ENCODE results near the gene GRIK1.

GRIK1 gene

DNA sequence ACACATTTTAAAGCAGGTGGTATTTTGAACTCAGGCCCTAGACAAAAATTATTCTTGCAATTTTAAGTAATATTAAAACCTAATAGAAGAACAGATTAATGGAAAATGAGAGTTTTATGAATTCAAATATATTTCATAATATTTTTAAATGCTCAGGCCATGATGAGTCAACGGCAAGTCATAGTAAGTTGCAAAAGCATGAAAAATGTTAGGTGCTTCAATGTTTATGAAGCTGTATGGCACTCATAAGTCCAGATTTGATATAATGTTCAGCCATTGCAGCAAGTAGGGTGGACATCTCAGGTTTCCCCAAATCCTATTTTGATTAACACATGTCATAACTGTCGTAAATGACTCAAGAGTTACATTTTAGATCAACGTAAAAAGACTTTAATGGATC lies 112.6 kb downstream of the GRIK1 start:
- no peak for DNase-seq

DNA sequence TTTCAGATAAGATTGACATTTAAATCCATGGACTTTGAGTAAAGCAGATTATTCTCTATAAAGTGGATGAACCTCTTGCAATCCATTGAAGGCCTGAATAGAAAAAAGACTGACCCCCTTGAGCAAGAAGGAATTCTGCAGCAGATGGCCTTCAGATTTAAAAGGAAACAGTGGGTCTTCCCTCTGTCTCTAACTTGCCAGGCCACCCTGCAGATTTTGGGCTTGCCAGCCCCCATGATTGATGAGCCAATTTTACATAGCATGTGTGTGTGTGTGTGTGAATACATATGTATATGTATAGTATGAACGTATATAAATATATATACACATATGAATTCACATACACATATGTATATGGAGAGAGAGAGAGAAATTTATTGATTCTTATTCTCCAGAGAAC lies 113.4 kb downstream of the GRIK1 start:
- no peak for DNase-seq

GRCh38 chr21:29825936-29826335 lies 113.9 kb downstream of the GRIK1 start:
- DNase-seq, result no peak

GRCh38 chr21:29825345-29825744 lies 114.5 kb downstream of the GRIK1 start:
- DNase-seq, result no peak

GRCh38 chr21:29822064-29822463 lies 117.7 kb downstream of the GRIK1 start:
- DNase-seq, result no peak

GRCh38 chr21:29821230-29821629 lies 118.6 kb downstream of the GRIK1 start:
- no peak for DNase-seq

GRCh38 chr21:29819675-29820326 lies 120.0 kb downstream of the GRIK1 start:
- DNase-seq, result no peak

DNA sequence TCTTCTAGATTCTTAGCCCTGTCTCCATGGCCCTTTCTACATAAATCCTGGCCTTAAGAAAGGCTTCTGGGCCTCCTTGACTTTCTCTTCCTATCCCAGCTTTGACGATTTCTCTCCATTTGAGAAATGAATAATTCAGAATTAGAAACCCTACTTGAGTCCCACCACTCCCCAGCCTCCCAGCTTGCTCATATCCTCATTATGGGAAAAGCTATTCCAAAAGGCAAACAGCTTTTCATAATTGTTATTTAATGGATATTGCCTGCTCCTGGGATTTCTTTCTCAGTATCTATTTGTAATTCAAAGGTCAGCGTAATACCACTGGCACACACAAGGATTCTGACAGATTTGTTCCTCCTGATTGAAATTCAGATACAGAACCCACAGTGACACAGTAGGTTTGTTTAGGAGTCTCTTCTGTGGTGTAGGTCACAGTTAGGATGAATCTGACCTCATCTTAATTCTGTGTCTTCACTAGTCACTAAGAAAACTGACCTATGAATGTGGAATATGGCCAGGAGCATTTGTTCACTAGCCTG lies 121.3 kb downstream of the GRIK1 start:
- DNase-seq, result no peak

GRCh38 chr21:29817450-29817849 lies 122.3 kb downstream of the GRIK1 start:
- DNase-seq, result no peak

- no peak for DNase-seq
Measured at GRCh38 chr21:29812947-29813346, 126.8 kb downstream of the GRIK1 start.

GRCh38 chr21:29810871-29811270 lies 128.9 kb downstream of the GRIK1 start:
- DNase-seq, result no peak

- no peak for DNase-seq
Measured at GRCh38 chr21:29808153-29808552, 131.6 kb downstream of the GRIK1 start.

DNA sequence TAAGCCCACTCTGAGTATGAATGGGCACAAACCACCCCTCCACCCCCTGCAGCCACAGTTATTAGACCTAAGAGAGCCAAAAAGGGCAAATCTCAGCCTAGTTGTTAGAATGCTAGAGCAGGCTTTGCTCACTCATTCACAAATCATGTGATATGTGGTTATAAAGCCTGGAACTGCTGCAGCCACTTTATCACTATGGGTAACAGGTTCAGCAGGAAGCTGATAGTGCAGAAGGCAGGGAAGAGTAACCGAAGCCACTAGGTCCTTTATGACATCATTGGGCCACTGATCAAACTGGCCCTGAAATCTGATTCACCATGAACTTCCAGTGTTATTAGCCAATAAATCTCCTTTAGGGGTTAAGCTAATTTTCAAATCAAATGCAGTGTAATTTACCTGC lies 134.7 kb downstream of the GRIK1 start:
- no peak for DNase-seq

- no peak for DNase-seq
Measured at GRCh38 chr21:29803191-29803590, 136.6 kb downstream of the GRIK1 start.

- DNase-seq, result no peak
Measured at GRCh38 chr21:29801122-29801521, 138.7 kb downstream of the GRIK1 start.

DNA sequence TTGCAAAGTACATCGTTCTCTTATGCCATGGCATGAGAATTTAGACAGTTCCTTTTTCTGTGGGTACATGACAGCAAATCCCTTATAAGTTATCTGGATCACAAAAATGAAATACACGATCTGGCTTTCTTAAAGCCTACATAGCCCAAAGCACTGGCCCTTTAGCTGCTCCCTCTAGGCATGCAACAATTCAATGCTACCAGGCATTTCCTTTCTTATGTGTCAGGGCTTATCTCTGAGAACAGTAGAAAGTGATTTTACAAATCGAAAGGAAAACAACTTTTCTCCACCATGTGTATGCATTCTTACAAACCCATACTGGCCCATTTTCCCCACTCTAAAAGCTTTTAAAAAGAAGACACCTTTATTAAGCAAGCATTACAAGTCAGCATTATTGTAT lies 139.7 kb downstream of the GRIK1 start:
- DNase-seq, result no peak

DNA sequence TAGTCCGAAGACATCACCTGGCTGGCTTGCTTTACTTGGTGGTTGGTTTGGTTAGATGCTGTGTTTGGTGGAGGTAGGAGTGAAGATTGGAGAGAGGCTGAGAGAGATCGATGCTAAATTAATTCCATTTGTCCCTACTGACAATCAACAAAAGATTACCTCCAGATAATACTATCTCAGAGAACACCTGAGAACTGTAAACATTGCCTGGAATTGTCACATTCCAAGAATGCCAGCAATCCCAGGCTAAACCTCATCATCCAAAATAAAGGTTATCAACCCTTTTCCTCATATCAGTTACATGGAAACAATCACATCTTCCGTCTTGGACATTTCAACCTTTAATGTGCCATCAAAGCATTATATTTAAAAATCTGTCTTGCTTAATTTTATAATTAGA lies 141.0 kb downstream of the GRIK1 start:
- DNase-seq, result no peak

- DNase-seq, result no peak
Measured at GRCh38 chr21:29797155-29797554, 142.6 kb downstream of the GRIK1 start.

- DNase-seq, result no peak
Measured at GRCh38 chr21:29793712-29794111, 146.1 kb downstream of the GRIK1 start.

GRCh38 chr21:29789393-29789792 lies 150.4 kb downstream of the GRIK1 start:
- DNase-seq, result no peak

DNA sequence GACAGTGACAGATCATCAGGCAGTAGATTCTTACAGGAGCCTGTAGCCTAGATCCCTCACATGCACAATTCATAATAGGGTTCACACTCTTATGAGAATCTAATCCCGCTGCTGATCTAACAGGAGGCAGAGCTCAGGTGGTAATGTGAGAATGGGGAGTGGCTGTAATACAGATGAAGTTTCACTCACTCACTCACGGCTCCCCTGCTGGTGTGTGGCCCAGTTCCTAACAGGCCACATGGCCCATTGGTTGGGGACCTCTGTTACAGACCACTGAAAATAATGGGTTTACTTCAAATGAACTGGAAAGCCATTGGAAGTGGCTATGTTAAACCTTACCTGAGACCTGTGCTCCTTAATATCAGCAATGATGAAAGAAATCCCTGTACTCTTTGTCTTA lies 151.0 kb downstream of the GRIK1 start:
- DNase-seq, result no peak

- DNase-seq, result no peak
Measured at GRCh38 chr21:29787361-29787909, 152.4 kb downstream of the GRIK1 start.

DNA sequence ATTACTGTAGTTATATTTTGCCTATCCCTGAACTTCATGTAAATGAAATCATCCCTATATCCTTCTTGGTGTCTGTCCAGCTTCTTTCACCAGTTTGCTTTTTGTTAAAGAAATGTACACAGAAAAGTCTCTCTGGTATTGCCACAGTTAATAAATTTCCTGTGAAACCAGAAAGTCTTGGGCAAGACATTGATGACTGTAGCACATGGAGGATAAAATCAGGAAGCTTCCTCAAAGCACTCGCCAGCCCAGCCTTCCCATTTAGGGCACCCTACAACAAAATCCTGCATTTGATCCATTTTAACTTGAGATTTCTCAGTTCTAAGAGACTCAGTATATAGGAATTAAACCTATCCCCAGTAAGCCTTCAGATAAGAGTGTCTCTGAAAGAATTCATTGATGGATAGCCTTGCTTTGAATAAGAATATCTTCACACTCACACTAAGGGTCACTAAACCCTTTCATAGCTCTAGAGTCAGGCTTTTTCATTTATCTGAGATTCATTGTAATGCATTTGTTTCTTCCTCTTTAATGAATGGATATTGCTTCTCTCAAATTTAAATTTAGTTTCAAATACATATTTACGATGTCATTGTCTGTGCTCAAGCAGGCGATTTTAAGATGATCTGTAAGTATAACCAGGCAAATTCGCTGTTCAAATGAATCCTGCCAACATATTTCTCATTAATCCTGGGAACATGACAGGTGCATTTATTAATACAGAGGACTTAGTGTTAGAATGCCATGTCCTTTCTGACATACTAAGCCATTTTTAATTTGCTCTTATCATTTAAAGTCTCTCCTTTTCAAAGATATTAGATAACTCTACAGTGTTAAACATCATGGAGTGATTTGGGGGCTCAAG lies 153.1 kb downstream of the GRIK1 start:
- DNase-seq, result peak; percentile 48 to 57

- no peak for DNase-seq
Measured at GRCh38 chr21:29777160-29777559, 162.6 kb downstream of the GRIK1 start.

All from inflammatory macrophage (primary cell).